ENCODE data around the gene CCNI.

DNA sequence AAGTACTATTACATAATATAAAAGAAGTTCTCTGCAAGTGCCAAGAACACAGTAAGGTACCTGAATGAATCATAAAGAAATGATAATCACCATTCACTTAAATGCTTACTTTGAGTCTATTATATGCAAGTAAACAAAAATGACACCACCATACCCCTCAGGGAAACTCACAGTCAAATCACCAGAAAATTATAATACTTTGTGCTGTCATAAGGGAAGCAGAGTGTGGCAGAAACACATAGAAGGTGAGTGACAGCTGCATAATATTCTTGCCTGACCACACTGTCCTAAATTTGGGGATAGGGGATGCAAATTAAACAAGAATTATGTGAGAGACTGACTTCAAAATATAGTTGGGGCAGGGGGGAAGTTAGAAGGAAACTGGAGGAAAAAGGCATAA is 12.9 kb downstream of the CCNI start:
- TF ChIP-seq EP300 (IDR thresholded peaks at IDR 0.05; ENCODE audit: borderline replicate concordance in 1 of 2, low read depth in 1 of 2, low read length in 1 of 2) (no peak), USF1 (IDR thresholded peaks at IDR 0.05; ENCODE audit: borderline replicate concordance, low read depth) (no peak), RCOR1 (IDR thresholded peaks at IDR 0.05; ENCODE audit: low read length) (no peak), CTCF (IDR thresholded peaks at IDR 0.05) (no peak), RXRA (IDR thresholded peaks at IDR 0.05; ENCODE audit: borderline replicate concordance, low read depth) (no peak), RAD21 (IDR thresholded peaks at IDR 0.05; ENCODE audit: low read length) (no peak), GABPA (IDR thresholded peaks at IDR 0.05; ENCODE audit: low read depth) (no peak)

All from SK-N-SH (cell line).